CD4-positive, alpha-beta T cell treated with Interleukin-12 subunit alpha and Interleukin-12 subunit beta, for 1 hour (primary cell): ENCODE results near the gene FSD1L.

ENCODE experiments used
- DNase-seq: peaks from one replicate; pipeline ENCODE4 v3.0.0-alpha.2; 2020

The FSD1L gene

DNA sequence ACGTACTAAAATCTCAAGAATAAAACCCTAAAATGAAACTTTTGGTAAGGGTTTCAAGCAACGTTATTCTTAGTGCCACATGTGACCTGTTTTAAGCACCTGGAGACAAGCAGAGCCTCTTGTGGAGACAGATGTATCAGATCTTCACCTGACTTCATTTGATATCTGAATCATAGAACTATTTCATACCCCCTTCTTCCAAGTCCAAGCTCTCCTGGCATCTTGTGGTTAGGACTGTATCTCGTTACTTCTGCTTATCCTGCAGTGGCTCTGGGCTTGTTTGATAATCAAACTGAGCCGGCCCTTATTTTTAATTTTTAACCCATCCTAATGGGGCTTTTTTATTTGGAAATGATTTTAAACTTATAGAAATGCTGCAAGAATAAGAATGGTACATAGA, 11.1 kb upstream of the FSD1L start:
- DNase-seq, result no peak

DNA sequence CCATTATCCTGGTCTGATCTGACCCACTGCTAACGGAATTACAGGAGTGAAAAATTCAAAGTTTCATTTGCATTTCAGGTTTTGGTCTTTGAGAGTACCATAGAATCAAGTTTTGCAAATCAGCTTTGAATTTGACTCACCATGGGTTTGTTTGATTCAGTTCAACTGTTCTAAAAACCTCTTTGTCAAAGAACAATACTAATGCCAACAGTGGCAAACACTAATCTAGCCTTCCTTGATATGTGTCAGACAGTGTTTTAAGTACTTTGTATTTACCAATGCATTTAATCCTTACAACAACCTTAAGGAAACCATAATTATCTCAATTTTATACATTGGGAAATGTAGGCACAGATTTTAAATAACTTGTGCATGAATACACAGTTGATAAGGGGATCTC, 10.1 kb upstream of the FSD1L start:
- no peak for DNase-seq

DNA sequence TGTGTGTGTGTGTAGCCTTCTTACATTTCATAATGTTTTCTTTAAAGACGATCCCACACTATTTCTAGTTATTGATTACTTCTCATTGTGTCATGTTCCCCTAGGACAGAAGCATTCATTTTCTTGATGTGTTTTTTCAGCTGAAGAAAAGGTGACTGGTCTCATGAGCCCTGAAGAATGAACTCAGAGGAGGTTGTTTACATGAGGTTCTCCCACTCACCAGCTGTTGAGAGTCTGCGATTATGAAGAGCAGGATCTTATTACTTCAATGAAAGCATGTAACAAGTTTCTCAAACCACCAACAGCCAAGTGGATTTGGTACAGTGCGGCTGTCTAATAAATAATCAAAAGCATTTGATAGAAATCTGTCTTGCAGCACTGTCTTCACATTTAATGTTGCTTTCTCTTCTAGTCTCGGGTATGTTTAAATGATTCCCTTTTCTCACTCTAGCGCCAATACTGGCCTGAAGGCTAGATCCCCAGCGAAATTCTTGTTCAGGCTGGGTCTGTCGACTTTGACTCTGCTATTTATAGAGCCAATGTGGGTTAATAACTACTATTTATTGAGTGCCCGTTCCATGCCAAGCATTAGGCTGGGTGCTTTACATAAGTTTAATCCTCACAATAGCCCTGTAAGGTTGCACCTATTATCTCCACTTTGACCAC, 9.6 kb upstream of the FSD1L start:
- DNase-seq, result no peak

DNA sequence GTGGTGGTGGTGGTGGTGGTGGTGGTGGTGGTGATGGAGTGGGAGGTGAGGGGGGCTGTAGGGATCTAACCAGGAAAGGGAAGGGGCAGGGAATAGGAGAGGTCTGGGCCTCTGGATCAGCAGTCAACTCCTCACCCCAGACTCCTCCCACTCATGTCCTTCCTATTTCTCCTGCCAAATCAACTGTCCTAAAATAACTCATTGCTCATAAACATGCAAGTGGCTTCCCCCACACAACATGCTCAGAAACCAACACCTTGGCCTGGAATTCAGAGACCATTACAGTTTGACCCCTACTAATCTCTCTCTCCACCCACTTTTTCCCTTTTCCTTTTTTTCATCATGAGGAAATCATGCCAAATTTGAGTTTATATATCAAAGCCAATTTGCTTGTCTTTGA, 8.4 kb upstream of the FSD1L start:
- DNase-seq, result no peak

DNA sequence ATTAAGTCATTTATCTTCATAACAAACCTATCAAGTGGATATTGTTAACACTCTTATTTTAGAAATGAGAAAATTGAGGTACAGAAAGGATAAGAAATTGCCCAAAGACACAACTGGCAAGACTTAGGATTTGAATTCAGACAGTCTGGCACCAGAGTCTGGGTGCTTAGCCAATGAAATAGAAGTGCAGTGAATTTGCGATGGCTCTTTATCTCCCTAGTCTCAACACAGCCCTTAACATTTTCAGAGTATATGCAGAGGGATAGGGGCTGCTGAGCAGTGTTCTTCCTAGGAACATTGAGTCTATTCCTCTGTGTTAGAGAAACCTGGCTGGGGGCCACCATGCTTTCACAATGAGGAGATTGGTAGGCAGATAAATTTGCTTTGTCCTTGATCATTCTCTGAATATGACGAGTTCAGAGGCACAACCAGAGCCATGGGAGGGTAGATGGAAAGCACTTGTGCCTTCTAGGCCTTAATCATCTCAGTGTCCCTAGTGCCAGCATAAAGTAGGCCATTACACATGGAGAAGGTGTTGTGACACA, 6.1 kb upstream of the FSD1L start:
- no peak for DNase-seq

DNA sequence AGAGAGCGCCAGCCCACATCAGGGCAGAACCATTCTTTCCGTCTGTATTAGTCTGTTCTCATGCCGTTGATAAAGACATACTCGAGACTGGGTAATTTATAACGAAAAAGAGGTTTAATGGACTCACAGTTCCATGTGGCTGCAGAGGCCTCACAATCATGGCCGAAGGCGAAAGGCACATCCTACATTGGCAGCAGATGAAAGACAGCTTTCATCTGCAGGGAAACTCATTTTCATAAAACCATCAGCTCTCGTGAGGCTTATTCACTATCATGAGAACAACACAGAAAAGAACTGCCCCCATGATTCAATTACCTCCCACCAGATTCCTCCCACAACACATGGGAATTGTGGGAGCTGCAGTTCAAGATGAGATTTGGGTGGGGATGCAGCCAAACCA, 4.7 kb upstream of the FSD1L start:
- DNase-seq, result no peak

DNA sequence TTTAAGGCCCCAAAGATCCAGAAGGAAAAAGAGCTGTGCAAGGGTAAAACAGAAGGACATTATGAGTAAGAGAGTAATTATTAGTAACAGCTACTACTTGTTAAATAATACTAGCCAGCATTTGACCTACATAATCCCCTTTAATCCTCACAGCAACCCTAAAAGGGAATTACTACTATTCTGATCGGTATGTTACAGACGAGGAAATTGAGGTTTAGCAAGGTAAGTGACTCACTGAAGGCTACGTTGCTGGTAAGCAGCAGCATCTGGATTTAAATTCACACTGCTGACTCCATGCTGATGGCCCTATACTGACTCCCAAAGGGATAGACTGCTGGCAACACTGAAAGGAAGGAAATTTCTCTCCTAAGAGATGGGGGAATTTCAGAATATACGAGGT, 3.7 kb upstream of the FSD1L start:
- DNase-seq, result no peak

DNA sequence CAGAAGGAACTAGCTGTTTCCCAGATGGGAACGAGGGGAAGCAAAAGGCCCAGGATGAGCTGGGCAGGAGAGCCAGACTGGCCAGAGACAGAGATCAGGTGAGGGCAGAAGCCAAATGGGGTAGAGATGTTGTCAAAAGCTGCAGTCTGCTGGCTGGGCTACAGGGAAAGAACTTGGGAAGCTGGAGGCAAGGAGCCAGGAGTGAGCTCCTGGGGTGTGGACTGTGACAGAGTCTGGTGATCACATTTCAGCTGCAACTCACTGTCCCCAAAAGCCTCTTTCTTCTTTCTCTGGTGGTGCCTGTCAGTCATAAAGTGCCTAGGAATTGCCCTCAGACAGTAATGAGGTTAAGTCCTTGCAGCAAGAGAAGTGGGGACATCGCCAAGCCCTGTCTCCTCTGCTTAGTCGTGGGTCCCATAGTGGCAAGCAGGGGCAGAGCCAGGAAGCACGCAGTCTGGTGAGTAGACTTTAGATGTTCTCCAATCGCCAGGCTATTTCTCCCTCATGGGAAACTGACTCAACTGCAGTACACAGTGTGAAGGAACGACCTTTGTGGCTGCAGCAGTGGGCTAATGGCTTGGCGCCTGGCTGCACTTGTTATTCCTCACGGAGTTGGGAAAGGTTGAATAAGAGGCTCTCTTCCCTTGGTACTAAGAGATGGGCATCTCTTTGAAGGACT, 2.5 kb upstream of the FSD1L start:
- DNase-seq, result no peak

DNA sequence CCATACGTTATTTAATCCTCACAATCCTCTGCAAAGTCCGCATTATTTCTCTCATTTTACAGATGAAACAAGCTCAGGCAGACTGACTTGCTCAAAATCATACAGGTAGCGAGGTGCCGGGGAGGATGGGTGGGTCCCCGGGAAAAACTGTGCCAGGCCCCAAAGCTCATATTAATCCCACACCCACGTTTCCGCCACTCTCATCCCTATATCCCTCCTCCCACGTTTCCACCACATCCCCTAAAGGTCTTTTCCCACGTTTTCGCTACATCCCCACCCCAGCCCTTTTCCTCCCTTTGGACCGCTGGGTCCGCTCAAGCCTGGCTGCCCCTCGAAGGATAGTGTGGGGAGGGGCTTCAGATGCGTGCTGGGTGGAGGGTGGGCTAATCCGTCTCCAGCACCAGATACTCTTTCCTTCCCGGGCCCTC, 434 bp upstream of the FSD1L start:
- DNase-seq, result no peak

DNA sequence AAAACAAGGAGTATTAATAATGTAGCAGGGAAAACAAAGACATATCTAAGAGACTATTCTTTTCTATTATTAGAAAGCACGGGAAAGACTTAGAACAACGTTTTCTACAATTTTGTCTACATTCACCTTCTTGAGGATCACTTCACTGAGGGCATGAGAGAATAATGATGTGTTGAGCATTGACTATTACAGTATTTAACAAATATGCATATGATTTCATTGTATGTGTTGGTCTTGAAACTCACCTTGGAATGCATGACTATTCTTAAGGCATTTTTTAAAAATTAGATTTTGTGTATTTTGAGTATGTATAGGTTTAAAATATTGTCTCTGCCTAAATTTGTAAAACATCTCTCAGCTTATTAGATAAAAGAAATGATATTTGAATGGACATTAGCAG, 1.2 kb downstream of the FSD1L start:
- DNase-seq, result no peak

DNA sequence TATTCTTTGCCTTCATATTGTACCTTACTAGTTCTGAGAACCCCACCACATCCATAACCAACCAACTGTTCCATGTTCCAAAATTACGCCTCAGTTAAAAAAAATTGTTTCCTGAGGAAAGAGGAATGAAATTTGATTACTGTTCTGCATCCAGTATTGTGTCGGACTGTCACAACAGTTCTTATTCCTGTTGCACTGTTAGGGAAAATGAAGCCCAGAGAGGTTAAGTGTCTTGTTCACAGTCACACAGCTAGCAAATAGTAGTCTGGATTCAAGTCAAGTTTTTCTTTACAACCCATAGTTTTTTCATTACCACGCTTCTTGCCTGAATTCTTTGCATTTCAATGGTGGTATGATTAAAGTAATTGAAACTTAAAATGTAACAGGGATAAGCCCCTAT, 4.4 kb downstream of the FSD1L start:
- no peak for DNase-seq

DNA sequence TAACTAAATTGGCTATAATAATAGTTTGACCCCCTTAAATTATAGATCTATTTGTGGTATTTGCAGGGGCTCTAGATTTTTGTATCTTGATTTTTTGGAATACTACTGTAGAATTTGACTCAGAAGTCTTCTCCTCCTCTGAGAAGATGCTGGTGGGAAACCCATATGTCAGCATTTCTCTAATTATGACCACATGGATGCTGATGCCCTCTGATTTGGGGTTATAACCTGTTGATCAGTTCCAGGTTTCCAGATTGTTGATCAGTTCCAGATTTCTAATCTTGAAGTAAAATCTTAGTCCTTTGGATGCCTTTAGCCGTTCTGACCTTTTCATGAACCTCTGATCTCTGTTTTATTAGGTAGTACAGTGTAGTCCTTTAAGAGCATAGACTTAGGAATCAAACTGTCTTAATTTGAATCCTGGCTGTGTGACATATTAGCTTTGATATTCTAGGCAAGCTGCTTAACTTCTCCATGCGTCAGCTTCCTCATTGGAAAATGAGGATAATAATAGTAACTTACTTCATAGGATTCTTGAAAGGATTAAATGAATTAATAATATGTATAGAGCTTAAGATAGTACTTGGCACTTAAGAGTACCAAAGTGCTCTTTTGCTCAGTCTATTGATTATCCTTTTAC, 8.1 kb downstream of the FSD1L start:
- no peak for DNase-seq

DNA sequence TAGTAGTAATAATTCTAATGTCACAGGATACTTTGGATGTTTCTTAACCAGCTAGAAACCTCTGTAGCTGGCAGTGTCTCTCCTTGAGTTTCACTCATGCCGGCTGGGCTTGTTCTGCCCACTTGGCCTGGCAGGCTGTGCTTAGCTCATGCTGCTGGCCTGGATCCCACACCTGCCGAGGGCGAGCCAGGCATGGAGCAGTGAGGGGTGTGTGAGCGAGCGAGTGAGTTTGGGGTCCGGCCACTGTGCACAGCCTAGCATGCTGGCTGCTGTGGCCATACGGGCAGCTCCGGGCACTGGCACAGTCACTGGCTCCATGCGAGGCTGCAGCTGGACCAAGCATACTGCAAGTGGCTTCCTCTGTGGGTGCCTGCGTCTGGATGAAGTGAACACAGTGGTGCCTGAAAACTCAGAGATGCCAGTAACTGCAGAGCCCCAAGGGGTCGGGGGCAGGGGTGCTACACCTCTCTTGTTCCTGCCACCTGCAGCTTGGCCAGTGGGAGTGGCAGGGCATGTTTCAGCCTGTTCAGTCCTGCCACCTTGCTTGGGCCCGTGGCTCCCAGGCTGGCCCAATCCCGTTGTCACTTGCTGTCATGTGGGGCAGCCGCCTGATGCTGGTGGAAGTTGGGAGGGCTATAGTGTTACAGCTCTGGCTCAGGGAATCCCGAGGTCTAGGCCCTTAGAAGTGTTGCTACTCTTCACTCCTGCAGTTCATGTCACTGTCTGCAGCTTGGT, 9.9 kb downstream of the FSD1L start:
- no peak for DNase-seq

DNA sequence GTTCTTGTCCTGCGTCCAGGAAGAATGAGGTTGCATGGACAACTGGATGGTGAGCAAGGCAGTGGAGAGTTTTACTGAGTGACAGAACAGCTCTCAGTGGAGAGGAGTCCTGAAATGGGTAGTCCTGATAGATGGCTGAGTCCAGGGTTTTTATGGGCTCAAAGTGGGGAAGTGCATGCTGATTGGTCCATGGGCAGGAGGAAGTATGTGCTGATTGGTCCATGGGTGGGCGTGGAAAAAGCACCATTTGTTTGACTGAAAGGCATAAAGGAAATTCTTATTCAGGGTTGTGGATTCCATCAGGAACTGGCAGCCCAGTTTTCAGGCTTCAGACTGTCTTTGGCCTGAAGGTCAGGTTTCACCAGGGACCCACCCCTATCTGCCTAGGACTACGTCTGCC, 10.6 kb downstream of the FSD1L start:
- no peak for DNase-seq

DNA sequence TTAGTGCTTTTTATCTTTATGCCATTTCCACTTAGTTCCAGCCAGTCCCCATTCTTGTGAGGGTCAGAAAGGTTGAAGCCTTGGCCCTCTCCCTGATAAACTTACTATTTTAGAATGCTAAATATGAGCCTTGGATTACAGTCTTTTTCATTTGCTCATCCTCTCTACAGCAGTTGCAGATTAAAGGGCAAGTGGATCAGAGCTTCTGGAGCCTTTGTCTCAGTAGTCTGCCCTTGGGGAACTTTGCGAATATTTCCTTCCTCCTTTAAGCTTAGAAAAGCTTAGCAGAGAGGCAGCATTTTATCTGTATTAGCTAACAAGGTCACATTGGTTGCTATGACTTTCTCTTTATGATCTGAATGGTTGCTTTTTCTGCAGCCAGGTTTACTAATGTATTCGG, 11.5 kb downstream of the FSD1L start:
- no peak for DNase-seq

DNA sequence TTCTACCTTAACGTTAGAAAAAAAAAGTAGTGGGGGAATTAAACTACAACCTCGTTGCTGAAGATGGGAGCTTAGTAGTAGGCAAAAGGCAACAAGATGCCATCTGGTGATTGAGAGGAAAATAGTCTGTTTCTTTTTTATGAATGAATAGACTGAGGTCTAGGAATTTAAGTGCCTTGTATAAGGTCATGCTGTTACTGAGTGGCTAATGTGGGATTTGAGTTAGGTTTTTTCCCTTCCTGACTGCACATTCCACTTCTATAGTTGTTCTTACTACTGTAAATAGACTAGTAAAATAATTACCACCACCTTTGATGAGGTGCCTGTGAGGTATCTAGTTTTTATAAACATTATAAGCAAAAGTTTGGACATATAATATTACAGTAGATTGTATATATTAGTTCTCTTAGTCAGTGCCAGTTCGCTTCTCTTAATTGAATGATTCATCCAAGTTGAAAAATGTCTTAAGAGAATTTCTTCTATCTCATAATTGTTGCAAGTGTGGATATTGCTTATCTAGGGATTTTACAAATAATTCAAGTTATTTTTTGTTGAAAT, 19.1 kb downstream of the FSD1L start:
- DNase-seq, result no peak

DNA sequence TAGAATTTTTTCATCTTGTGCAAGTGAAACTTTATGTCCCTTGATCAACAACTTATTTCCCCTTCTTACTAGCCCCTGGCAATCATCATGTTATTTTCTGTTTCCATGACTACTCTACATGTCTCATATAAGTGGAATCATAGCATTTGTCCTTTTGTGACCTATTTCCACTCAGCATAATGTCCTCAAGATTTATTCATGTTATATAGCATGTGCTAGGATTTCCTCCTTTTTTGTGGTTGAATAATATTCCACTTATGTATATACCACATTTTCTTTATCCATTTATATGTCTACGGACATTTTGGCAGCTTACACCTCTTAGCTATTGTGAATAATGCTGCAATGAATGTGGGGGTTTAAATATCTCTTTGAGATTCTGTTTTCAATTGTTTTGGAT, 21.0 kb downstream of the FSD1L start:
- no peak for DNase-seq

DNA sequence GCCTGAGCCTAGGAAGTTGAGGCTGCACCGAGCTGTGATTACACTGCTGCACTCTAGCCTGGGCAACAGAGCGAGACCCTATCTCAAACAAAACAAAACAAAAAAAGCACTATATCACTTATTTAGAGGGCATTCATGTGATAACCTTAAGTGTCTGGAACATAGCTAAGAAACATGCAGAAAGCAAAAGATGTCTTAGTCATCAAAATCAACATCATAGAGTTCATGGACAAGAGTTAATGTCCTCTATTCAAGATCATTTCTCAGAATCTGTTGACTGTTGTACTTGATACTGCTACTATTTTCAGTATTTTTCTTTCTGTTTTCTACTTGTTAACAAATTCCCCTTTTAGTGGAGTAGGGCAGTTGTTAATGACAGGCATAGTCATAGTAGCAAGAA, 25.4 kb downstream of the FSD1L start:
- DNase-seq, result no peak

DNA sequence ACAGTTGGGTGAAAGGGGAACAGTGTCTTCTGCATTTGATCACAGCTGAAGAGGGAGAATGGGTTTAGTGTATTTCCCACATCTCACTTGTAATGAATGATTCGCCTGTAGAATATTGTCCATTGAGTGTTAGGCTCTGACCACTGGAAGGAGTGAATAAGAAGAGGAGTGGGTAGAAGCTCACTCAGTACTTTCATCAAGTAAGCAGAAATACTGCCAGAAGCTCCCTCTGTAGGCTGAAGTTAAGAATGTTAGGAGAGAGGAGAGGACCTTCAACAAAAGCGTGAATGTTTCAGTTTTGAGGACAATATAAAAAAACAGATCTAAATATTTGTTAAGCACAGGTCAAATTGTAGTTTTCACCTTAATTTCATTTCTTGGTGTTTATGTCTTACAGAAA, 27.5 kb downstream of the FSD1L start:
- no peak for DNase-seq

DNA sequence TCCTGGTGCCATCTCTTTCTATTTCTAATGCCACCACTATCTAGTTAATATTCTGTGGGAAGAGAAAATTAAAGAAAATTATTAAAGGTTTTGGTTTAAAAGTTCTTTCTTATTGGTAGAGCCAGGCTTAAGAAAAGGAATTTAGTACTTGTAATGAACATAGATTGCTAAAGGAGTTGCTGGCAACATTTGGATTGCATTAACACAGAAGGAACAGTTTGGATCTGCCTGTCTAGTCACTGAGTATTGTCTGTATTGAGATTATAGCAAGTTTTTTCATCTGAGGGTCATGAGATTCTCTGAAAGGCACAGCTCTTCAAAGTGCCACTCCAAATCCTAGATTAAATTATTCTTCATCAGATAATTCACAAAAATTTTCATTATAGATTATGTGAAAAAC, 32.0 kb downstream of the FSD1L start:
- no peak for DNase-seq

DNA sequence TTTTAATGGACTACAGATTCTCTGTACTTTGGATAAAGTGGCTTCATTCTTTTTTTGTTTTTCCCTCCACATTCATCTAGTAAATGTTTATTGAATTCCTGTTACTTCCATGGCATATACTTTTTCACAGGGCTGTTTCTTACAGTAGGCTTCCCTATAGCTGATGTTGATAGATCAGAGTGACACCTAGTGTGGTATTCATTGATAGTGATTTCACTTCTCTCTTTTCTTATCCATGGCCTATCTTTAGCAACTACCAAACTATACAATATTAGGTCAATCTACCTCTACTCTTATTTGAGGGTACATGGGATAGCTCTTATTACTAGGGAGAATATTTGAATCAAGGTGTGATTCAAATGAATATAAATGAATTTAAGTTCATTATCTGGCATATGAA, 35.8 kb downstream of the FSD1L start:
- DNase-seq, result no peak

DNA sequence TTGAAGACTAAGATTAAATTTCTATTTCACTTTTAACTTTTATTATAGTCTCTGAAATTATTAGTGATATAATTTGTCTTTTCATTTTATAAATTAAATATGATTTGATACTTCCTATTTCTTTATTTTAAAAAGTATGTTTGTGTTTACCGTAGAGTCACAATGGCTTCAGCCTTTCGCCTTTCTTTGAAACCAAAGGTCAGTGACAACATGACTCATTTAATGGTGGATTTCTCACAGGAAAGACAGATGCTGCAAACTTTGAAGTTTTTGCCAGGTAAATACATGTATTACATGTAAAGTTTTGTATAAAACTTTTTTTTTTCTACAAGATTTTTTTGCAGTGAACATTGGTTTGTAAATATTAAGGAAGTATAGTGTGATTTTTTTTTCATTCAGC, 36.4 kb downstream of the FSD1L start:
- DNase-seq, result no peak

DNA sequence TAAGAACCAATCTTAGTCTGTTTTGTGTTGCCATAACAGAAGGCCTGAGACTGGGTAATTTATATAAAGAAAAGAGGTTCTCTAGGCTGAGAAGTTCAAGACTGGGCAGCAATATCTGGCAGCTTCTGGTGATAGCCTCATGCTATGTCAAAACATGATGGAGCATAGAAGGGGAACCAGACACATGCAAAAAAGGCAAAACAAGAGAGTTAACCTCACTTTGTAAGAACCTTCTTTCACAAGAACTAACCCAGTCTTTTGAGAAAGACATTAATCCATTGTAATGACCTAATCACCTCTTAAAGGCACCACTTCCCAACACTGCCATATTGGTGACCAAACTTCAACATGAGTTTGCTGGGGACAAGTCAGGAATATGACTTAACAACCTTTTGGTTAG, 37.3 kb downstream of the FSD1L start:
- no peak for DNase-seq
